ENCODE measurements around the gene PHLDB2.

Gene PHLDB2

DNA sequence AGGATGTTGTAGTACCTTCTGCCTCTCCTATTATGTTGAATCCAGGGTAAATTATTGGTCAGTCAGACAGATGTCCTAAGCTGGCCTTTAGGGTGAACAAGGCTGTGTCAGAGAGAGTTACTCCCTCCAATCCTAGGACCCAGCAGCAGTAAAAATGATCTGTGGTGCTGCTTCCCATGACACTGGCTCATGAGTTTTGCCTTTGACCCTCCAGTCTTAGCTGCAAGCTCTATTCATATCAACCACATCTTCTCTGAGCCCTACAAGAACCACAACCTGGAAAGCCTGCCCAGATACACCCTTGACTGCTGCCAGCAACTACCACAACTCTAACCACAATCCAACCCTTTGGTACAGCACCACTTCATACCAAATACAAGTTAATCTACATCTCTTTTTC lies 27.2 kb upstream of the PHLDB2 start:
- ChIA-PET POLR2A (no interaction called here), CTCF (no interaction called here)
- TF ChIP-seq BHLHE40 (IDR thresholded peaks at IDR 0.05; ENCODE audit: borderline replicate concordance) = no peak
- DNase-seq (ENCODE audit: extremely low spot score) = no peak

DNA sequence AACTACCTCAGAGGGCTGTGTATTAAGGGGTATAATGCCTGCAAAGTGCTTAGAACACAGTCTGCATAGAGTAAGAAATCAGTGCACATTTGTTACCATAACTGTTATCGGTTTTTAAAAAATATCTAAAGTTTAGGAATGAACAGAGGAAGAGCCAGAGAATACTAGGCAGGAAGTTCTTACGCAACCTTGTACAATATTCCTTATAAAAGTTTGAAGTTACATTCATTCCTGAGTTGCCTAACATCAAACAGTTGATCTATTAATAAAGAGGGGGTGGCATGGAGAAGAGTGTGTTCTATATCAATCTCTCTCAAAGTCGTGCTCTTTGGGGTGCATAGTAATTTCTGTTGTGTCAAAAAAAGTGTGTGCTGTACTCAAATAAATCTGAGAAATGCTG lies 22.0 kb upstream of the PHLDB2 start:
- no peak for DNase-seq (ENCODE audit: extremely low spot score)
- CTCF ChIA-PET = no interaction called here
- no peak for TF ChIP-seq FOXM1 (IDR thresholded peaks at IDR 0.05; ENCODE audit: borderline replicate concordance)
- no peak for TF ChIP-seq FOXK2 (IDR thresholded peaks at IDR 0.05)
- no peak for TF ChIP-seq NFRKB (IDR thresholded peaks at IDR 0.05)
- TF ChIP-seq SP1 (IDR thresholded peaks at IDR 0.05) = no peak
- TF ChIP-seq TARDBP (IDR thresholded peaks at IDR 0.05) = no peak
- TF ChIP-seq, protein P1, sequence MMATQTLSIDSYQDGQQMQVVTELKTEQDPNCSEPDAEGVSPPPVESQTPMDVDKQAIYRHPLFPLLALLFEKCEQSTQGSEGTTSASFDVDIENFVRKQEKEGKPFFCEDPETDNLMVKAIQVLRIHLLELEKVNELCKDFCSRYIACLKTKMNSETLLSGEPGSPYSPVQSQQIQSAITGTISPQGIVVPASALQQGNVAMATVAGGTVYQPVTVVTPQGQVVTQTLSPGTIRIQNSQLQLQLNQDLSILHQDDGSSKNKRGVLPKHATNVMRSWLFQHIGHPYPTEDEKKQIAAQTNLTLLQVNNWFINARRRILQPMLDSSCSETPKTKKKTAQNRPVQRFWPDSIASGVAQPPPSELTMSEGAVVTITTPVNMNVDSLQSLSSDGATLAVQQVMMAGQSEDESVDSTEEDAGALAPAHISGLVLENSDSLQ (IDR thresholded peaks at IDR 0.05) = no peak
- TF ChIP-seq FOXA1 (IDR thresholded peaks at IDR 0.05) = no peak
- no peak for TF ChIP-seq HDGF (IDR thresholded peaks at IDR 0.05; ENCODE audit: borderline replicate concordance)
- TF ChIP-seq LEF1 (IDR thresholded peaks at IDR 0.05; ENCODE audit: borderline replicate concordance) = no peak
- no peak for TF ChIP-seq BHLHE40 (IDR thresholded peaks at IDR 0.05; ENCODE audit: borderline replicate concordance)
- POLR2A ChIA-PET = no interaction called here

DNA sequence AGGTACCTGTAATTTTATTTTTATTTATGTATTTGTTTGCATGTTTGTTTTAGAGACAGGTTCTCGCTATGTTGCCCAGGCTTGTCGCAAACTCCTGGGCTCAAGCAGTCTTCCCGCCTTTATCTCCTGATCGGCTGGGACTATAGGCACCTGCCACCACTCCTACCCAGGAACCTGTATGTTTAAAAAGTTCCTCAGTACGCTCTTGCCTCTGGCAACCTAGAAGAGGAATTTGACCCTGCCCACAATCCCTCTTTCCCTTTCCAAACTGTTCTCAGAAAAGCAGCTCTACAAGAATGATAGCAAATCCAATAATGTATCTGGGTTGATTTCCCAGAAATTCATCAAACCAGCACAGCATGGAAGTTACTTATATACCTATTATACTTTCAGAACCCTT lies 20.9 kb upstream of the PHLDB2 start:
- DNase-seq (ENCODE audit: extremely low spot score) = no peak
- ChIA-PET POLR2A (no interaction called here), CTCF (interaction anchor here (0.7 kb wide), 1 partner anchor 11 kb away, joined by 3 read pairs; no protein-coding TSS in a partner anchor)
- TF ChIP-seq FOXM1 (IDR thresholded peaks at IDR 0.05; ENCODE audit: borderline replicate concordance) = no peak
- no peak for TF ChIP-seq TARDBP (IDR thresholded peaks at IDR 0.05)
- no peak for TF ChIP-seq ZNF384 (IDR thresholded peaks at IDR 0.05)
- no peak for TF ChIP-seq LEF1 (IDR thresholded peaks at IDR 0.05; ENCODE audit: borderline replicate concordance)
- TF ChIP-seq FOXA1 (IDR thresholded peaks at IDR 0.05) = no peak
- no peak for TF ChIP-seq ELF4 (IDR thresholded peaks at IDR 0.05)
- no peak for TF ChIP-seq SUZ12 (IDR thresholded peaks at IDR 0.05)
- TF ChIP-seq BHLHE40 (IDR thresholded peaks at IDR 0.05; ENCODE audit: borderline replicate concordance) = no peak
- no peak for TF ChIP-seq HDGF (IDR thresholded peaks at IDR 0.05; ENCODE audit: borderline replicate concordance)
- TF ChIP-seq L3MBTL2 (conservative IDR thresholded peaks at IDR 0.05) = no peak
- TF ChIP-seq, protein P1 (IDR thresholded peaks at IDR 0.05) = no peak
- no peak for TF ChIP-seq CTBP1 (IDR thresholded peaks at IDR 0.05; ENCODE audit: borderline replicate concordance)
- TF ChIP-seq FOXK2 (IDR thresholded peaks at IDR 0.05) = no peak
- no peak for TF ChIP-seq ARNT (IDR thresholded peaks at IDR 0.05)
- no peak for TF ChIP-seq SP1 (IDR thresholded peaks at IDR 0.05)
- TF ChIP-seq NFRKB (IDR thresholded peaks at IDR 0.05) = no peak

DNA sequence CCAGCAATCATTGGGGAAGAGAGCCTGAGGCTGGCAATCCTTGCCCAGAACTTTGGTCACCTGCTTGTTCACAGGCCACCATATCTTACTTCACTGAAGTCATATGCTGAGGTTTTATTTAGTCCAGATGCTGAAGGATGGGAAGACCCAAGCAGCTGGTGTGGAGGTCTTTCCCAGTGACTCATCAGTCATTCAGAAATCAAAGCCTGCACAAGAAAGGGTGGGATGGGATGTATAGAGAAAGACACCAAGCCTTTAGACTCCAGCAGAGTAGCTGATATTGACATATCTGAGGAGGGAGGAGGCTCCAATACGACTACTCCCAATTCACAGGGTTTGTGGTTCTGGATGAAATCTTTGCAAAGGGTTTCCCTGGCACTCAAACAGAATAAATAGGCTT lies 13.0 kb upstream of the PHLDB2 start:
- no peak for DNase-seq (ENCODE audit: extremely low spot score)
- ChIA-PET CTCF (no interaction called here), POLR2A (no interaction called here)

DNA sequence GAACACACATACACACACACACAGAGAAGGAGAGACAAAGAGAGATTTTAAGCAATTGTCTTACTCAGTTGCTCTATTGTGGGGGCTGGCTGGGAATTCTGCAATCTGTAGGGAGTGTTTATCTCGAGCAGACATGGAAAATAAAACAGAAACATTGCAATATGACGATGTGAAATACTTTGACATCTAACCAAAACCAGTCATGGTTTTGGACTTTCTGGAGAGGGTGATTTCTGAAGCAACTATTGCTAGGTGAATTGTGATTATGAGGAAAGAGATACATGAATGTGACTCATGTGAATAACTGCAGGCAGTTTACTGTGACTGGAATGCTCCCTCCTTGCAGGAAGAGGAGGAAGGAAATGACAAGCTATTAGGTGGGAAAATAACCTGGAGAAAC lies 12.3 kb upstream of the PHLDB2 start:
- ChIA-PET POLR2A (no interaction called here), CTCF (no interaction called here)
- no peak for DNase-seq (ENCODE audit: extremely low spot score)
- TF ChIP-seq NFRKB (IDR thresholded peaks at IDR 0.05) (no peak), SUZ12 (IDR thresholded peaks at IDR 0.05) (no peak), ELF4 (IDR thresholded peaks at IDR 0.05) (no peak)

More for the DNA sequence above, 13.0 kb upstream of the PHLDB2 start:
- TF ChIP-seq TARDBP (IDR thresholded peaks at IDR 0.05) (no peak), FOXA1 (IDR thresholded peaks at IDR 0.05) (no peak), ELF4 (IDR thresholded peaks at IDR 0.05) (no peak)

DNA sequence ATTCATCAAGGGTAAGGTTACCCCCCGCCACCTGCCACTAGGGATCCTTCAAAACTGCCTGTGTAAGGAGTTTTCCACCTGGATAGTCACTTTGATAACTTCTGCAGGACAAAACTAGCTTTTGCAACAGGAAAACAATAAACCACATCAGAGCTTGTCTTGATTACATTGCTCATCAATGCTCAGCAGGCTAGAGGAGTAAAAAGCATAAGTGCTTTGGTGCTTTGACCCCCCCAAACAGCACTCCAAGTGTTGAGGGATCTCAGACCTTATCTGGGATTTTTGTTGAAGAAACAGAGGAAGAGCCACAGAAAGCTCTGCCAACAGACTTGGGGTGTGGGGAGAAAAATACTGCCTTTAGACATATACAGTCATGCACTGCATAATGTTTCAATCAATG lies 10.8 kb upstream of the PHLDB2 start:
- no peak for TF ChIP-seq LEF1 (IDR thresholded peaks at IDR 0.05; ENCODE audit: borderline replicate concordance)
- TF ChIP-seq HDGF (IDR thresholded peaks at IDR 0.05; ENCODE audit: borderline replicate concordance) = no peak
- TF ChIP-seq, protein P1 (IDR thresholded peaks at IDR 0.05) = no peak
- no peak for TF ChIP-seq FOXK2 (IDR thresholded peaks at IDR 0.05)
- TF ChIP-seq NFRKB (IDR thresholded peaks at IDR 0.05) = no peak
- TF ChIP-seq ELF4 (IDR thresholded peaks at IDR 0.05) = no peak
- TF ChIP-seq FOXA1 (IDR thresholded peaks at IDR 0.05) = no peak
- TF ChIP-seq SUZ12 (IDR thresholded peaks at IDR 0.05) = no peak
- TF ChIP-seq CTBP1 (IDR thresholded peaks at IDR 0.05; ENCODE audit: borderline replicate concordance) = no peak
- no peak for TF ChIP-seq ZNF384 (IDR thresholded peaks at IDR 0.05)
- no peak for TF ChIP-seq SP1 (IDR thresholded peaks at IDR 0.05)
- TF ChIP-seq ARNT (IDR thresholded peaks at IDR 0.05) = no peak
- no peak for TF ChIP-seq BHLHE40 (IDR thresholded peaks at IDR 0.05; ENCODE audit: borderline replicate concordance)
- no peak for TF ChIP-seq TARDBP (IDR thresholded peaks at IDR 0.05)
- no peak for TF ChIP-seq FOXM1 (IDR thresholded peaks at IDR 0.05; ENCODE audit: borderline replicate concordance)
- TF ChIP-seq L3MBTL2 (conservative IDR thresholded peaks at IDR 0.05) = no peak
- DNase-seq (ENCODE audit: extremely low spot score) = no peak
- POLR2A ChIA-PET = interaction anchor here (1.2 to 1.5 kb wide), 2 partner anchors 11 to 12 kb away, joined by 3 to 5 read pairs; partner anchors contain the start of gene PHLDB2
- CTCF ChIA-PET = no interaction called here

DNA sequence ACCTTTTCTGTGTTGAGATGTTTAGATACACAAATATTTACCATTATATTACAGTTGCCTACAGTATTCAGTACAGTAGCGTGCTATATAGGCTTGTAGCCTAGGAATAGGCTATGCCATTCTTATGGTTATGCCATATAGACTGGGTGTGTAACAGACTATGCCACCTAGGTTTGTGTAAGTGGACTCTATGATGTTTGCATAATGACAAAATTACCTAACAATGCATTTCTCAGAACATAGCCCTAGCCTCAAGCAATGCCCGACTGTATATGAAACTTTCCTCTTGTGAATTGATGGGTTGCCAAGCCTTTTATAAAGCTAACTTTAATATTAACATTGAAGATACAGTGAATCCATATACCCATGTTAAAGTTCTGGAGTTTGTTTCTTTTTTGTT lies 10.3 kb upstream of the PHLDB2 start:
- TF ChIP-seq NFRKB (IDR thresholded peaks at IDR 0.05) = no peak
- TF ChIP-seq FOXA1 (IDR thresholded peaks at IDR 0.05) = no peak
- no peak for TF ChIP-seq L3MBTL2 (conservative IDR thresholded peaks at IDR 0.05)
- TF ChIP-seq FOXM1 (IDR thresholded peaks at IDR 0.05; ENCODE audit: borderline replicate concordance) = no peak
- no peak for TF ChIP-seq ARNT (IDR thresholded peaks at IDR 0.05)
- TF ChIP-seq HDGF (IDR thresholded peaks at IDR 0.05; ENCODE audit: borderline replicate concordance) = no peak
- no peak for TF ChIP-seq SP1 (IDR thresholded peaks at IDR 0.05)
- no peak for TF ChIP-seq SUZ12 (IDR thresholded peaks at IDR 0.05)
- no peak for TF ChIP-seq CTBP1 (IDR thresholded peaks at IDR 0.05; ENCODE audit: borderline replicate concordance)
- no peak for TF ChIP-seq ZNF384 (IDR thresholded peaks at IDR 0.05)
- TF ChIP-seq BHLHE40 (IDR thresholded peaks at IDR 0.05; ENCODE audit: borderline replicate concordance) = no peak
- no peak for TF ChIP-seq TARDBP (IDR thresholded peaks at IDR 0.05)
- TF ChIP-seq, protein P1 (IDR thresholded peaks at IDR 0.05) = no peak
- no peak for TF ChIP-seq FOXK2 (IDR thresholded peaks at IDR 0.05)
- no peak for TF ChIP-seq LEF1 (IDR thresholded peaks at IDR 0.05; ENCODE audit: borderline replicate concordance)
- no peak for TF ChIP-seq ELF4 (IDR thresholded peaks at IDR 0.05)
- DNase-seq (ENCODE audit: extremely low spot score) = no peak
- POLR2A ChIA-PET = interaction anchor here (1.2 to 1.5 kb wide), 2 partner anchors 10 to 12 kb away, joined by 3 to 5 read pairs; partner anchors contain the start of gene PHLDB2
- CTCF ChIA-PET = interaction anchor here (0.6 kb wide), 1 partner anchor 11 kb away, joined by 3 read pairs; no protein-coding TSS in a partner anchor

Data from HEK293T (cell line).